ENCODE measurements around the gene CACNA1E.

CACNA1E gene

DNA sequence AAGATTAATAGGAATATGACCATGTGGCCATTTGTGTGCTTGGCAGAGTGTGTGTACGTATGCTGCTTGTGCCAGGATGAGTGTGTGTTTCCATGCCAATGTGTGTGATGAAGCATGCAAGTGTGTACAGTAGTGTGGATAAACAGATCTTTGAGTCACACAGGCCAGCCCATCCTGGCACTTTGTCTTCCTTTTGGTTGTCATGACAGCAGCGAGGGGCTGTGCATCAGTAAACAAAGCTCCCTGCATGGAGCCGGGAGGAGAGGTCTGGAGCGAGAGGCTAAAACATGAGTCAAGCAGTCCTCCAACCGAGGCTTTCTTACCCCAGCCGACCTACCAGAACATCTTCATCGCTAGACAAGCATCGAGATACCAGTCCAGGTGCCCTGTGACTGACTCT, 221.2 kb downstream of the CACNA1E start:
- no peak for TF ChIP-seq POU6F1 (CRISPR knock-in tag; IDR thresholded peaks at IDR 0.05; ENCODE audit: borderline replicate concordance, low read depth)
- TF ChIP-seq, protein P1, sequence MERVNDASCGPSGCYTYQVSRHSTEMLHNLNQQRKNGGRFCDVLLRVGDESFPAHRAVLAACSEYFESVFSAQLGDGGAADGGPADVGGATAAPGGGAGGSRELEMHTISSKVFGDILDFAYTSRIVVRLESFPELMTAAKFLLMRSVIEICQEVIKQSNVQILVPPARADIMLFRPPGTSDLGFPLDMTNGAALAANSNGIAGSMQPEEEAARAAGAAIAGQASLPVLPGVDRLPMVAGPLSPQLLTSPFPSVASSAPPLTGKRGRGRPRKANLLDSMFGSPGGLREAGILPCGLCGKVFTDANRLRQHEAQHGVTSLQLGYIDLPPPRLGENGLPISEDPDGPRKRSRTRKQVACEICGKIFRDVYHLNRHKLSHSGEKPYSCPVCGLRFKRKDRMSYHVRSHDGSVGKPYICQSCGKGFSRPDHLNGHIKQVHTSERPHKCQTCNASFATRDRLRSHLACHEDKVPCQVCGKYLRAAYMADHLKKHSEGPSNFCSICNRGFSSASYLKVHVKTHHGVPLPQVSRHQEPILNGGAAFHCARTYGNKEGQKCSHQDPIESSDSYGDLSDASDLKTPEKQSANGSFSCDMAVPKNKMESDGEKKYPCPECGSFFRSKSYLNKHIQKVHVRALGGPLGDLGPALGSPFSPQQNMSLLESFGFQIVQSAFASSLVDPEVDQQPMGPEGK (CRISPR knock-in tag; IDR thresholded peaks at IDR 0.05; ENCODE audit: borderline replicate concordance): no peak
- TF ChIP-seq, protein P2, sequence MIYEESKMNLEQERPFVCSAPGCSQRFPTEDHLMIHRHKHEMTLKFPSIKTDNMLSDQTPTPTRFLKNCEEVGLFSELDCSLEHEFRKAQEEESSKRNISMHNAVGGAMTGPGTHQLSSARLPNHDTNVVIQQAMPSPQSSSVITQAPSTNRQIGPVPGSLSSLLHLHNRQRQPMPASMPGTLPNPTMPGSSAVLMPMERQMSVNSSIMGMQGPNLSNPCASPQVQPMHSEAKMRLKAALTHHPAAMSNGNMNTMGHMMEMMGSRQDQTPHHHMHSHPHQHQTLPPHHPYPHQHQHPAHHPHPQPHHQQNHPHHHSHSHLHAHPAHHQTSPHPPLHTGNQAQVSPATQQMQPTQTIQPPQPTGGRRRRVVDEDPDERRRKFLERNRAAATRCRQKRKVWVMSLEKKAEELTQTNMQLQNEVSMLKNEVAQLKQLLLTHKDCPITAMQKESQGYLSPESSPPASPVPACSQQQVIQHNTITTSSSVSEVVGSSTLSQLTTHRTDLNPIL (CRISPR knock-in tag; IDR thresholded peaks at IDR 0.05; ENCODE audit: low read depth): no peak
- TF ChIP-seq TOX (CRISPR knock-in tag; IDR thresholded peaks at IDR 0.05; ENCODE audit: borderline replicate concordance): no peak
- TF ChIP-seq ISL1 (CRISPR knock-in tag; IDR thresholded peaks at IDR 0.05): no peak
- TF ChIP-seq TCF4 (CRISPR knock-in tag; IDR thresholded peaks at IDR 0.05; ENCODE audit: borderline replicate concordance): no peak
- TF ChIP-seq SNAI2 (CRISPR knock-in tag; IDR thresholded peaks at IDR 0.05): no peak
- TF ChIP-seq ZNF565 (CRISPR knock-in tag; conservative IDR thresholded peaks at IDR 0.05; ENCODE audit: low read depth): no peak
- no peak for TF ChIP-seq ZNF8 (CRISPR knock-in tag; IDR thresholded peaks at IDR 0.05)
- no peak for TF ChIP-seq ZFP3 (CRISPR knock-in tag; IDR thresholded peaks at IDR 0.05)
- no peak for TF ChIP-seq CSRNP3 (CRISPR knock-in tag; IDR thresholded peaks at IDR 0.05)
- no peak for ATAC-seq

DNA sequence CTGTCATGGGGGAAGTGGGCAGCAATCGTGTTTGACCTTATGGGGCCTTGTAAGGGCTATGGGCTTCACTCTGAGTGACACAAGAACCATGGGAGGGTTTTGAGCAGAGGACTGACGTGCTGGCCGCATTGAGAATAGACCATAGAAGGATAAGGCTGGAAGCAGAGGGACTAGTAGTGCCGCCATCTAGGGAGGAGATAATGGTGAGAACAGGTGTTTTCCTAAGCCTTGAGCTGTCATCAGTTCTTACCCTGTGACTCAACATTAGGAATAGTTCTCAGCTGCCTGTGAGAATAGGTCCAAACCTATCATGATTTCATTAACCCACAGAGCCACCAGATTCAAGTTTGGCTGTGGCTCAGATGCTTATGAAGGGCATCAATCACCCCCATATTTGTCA, 228.5 kb downstream of the CACNA1E start:
- no peak for TF ChIP-seq TCF4 (CRISPR knock-in tag; IDR thresholded peaks at IDR 0.05; ENCODE audit: borderline replicate concordance)
- TF ChIP-seq SNAI2 (CRISPR knock-in tag; IDR thresholded peaks at IDR 0.05): no peak
- TF ChIP-seq ISL1 (CRISPR knock-in tag; IDR thresholded peaks at IDR 0.05): no peak
- TF ChIP-seq CSDC2 (CRISPR knock-in tag; IDR thresholded peaks at IDR 0.05): no peak
- no peak for TF ChIP-seq PPARA (CRISPR knock-in tag; IDR thresholded peaks at IDR 0.05; ENCODE audit: borderline replicate concordance)
- no peak for TF ChIP-seq ZFP30 (CRISPR knock-in tag; IDR thresholded peaks at IDR 0.05)
- no peak for TF ChIP-seq BACH2 (CRISPR knock-in tag; IDR thresholded peaks at IDR 0.05; ENCODE audit: borderline replicate concordance)
- TF ChIP-seq ZC3H10 (CRISPR knock-in tag; IDR thresholded peaks at IDR 0.05): no peak
- TF ChIP-seq, protein P2 (CRISPR knock-in tag; IDR thresholded peaks at IDR 0.05; ENCODE audit: low read depth): no peak
- TF ChIP-seq TOX (CRISPR knock-in tag; IDR thresholded peaks at IDR 0.05; ENCODE audit: borderline replicate concordance): no peak
- TF ChIP-seq, protein P1 (CRISPR knock-in tag; IDR thresholded peaks at IDR 0.05; ENCODE audit: borderline replicate concordance): no peak
- TF ChIP-seq GLIS3 (CRISPR knock-in tag; IDR thresholded peaks at IDR 0.05): no peak
- TF ChIP-seq, protein P3, sequence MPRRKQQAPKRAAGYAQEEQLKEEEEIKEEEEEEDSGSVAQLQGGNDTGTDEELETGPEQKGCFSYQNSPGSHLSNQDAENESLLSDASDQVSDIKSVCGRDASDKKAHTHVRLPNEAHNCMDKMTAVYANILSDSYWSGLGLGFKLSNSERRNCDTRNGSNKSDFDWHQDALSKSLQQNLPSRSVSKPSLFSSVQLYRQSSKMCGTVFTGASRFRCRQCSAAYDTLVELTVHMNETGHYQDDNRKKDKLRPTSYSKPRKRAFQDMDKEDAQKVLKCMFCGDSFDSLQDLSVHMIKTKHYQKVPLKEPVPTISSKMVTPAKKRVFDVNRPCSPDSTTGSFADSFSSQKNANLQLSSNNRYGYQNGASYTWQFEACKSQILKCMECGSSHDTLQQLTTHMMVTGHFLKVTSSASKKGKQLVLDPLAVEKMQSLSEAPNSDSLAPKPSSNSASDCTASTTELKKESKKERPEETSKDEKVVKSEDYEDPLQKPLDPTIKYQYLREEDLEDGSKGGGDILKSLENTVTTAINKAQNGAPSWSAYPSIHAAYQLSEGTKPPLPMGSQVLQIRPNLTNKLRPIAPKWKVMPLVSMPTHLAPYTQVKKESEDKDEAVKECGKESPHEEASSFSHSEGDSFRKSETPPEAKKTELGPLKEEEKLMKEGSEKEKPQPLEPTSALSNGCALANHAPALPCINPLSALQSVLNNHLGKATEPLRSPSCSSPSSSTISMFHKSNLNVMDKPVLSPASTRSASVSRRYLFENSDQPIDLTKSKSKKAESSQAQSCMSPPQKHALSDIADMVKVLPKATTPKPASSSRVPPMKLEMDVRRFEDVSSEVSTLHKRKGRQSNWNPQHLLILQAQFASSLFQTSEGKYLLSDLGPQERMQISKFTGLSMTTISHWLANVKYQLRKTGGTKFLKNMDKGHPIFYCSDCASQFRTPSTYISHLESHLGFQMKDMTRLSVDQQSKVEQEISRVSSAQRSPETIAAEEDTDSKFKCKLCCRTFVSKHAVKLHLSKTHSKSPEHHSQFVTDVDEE (CRISPR knock-in tag; IDR thresholded peaks at IDR 0.05): no peak
- no peak for TF ChIP-seq ESRRG (CRISPR knock-in tag; IDR thresholded peaks at IDR 0.05)
- ATAC-seq: no peak

Measured in SK-N-SH treated with all-trans-retinoic acid at 6 μM for 48 hours (cell line).